Retinal pigment epithelial cell (primary cell): Measurements from ENCODE around the gene TTYH3.

Source experiments
- DNase-seq: peaks from one replicate; pipeline ENCODE4 v3.0.0-alpha.2; 2010; ENCODE audit warnings: low read depth
- H3K4me3 ChIP-seq: 2 replicates; pipeline ENCODE4 v1.5.1; 2011; ENCODE audit warnings: mild to moderate bottlenecking, low read length, control low read depth, moderate library complexity
- TF ChIP-seq, protein P1 (sequence below): conservative IDR thresholded peaks from 2 replicates; pipeline ENCODE4 v1.5.1; 2011; ENCODE audit warnings: low read depth, low read length, control low read depth, inconsistent platforms

The TTYH3 gene

DNA sequence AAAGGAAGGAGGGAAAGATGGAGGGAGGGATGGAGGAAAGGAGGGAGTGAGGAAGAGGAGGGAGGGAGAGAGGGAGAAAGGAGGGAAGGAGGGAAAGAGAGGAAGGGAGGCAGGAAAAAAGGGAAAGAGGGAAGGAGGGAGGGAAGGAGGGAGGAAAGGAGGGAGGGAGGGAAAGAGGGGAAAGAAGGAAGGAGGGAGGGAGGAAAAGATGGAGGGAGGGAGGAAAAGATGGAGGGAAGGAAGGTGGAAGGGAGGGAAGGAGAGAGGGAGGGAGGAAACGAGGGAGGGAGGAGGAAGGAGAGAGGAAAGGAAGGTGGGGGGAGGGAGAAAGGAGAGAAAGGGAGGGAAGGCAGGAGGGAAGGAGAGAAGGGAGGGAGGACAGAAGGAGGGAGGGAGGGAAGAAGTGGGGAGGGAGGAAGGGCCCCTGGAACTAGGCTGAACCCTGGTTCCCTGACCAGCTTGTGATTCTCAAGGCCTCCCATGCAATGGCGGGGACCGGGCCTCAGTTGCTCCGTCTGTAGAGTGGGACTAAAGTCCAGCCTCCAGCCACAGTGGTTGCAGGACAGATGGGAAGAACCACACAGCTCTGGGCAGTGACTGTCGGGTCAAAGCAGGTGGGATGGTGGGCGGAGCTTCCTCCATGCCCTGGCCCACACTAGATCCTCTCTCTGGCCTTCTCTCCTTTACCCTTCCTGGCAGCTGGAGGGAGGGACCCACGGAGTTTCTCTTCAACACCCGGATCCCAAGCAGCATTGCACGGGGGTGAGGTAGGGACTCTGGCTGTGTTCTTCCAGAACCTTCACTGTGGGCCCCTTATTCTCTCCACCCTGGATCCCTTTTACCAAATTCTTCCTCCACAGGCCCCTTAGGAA lies 4.3 kb upstream of the TTYH3 start:
- TF ChIP-seq, protein P1, sequence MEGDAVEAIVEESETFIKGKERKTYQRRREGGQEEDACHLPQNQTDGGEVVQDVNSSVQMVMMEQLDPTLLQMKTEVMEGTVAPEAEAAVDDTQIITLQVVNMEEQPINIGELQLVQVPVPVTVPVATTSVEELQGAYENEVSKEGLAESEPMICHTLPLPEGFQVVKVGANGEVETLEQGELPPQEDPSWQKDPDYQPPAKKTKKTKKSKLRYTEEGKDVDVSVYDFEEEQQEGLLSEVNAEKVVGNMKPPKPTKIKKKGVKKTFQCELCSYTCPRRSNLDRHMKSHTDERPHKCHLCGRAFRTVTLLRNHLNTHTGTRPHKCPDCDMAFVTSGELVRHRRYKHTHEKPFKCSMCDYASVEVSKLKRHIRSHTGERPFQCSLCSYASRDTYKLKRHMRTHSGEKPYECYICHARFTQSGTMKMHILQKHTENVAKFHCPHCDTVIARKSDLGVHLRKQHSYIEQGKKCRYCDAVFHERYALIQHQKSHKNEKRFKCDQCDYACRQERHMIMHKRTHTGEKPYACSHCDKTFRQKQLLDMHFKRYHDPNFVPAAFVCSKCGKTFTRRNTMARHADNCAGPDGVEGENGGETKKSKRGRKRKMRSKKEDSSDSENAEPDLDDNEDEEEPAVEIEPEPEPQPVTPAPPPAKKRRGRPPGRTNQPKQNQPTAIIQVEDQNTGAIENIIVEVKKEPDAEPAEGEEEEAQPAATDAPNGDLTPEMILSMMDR, result no peak
- no peak for DNase-seq
- H3K4me3 ChIP-seq, result no peak overlapping the region

DNA sequence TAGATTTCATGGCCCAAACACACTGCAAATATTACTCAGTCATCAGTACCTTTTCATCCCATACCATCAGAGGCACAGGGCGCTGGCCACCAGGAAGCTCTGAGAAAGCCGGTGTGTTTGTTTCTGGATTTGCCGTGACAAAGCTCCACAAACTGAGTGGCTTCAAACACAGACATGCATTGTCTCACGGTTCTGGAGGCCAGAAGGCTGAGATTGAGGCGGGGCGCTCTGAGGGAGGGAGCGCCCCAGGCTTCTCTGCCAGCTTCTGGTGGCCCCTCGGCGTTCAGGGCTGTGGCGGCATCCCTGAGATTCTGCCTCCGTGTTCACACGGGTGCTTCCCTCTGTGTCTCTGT lies 3.7 kb upstream of the TTYH3 start:
- no peak overlapping the region for H3K4me3 ChIP-seq
- no peak for DNase-seq
- TF ChIP-seq, protein P1, result no peak

DNA sequence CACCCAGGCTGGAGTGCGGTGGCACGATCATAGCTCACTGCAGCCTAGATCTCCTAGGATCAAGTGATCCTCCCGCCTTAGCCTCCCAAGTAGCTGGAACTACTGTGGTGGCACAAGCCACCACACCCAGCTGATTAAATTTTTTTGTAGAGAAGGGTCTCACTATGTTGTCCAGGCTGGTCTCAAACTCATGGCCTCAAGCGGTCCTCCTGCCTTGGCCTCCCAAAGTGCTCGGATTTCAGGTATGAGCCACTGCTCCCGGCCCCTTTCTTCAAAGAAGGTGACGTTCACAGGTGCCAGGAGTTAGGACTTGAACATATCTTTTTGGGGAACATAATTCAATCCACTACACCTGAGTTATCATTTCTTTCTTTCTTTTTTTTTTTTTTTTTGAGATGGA lies 2.9 kb upstream of the TTYH3 start:
- TF ChIP-seq, protein P1, result no peak
- DNase-seq, result no peak
- H3K4me3 ChIP-seq, result no peak overlapping the region

DNA sequence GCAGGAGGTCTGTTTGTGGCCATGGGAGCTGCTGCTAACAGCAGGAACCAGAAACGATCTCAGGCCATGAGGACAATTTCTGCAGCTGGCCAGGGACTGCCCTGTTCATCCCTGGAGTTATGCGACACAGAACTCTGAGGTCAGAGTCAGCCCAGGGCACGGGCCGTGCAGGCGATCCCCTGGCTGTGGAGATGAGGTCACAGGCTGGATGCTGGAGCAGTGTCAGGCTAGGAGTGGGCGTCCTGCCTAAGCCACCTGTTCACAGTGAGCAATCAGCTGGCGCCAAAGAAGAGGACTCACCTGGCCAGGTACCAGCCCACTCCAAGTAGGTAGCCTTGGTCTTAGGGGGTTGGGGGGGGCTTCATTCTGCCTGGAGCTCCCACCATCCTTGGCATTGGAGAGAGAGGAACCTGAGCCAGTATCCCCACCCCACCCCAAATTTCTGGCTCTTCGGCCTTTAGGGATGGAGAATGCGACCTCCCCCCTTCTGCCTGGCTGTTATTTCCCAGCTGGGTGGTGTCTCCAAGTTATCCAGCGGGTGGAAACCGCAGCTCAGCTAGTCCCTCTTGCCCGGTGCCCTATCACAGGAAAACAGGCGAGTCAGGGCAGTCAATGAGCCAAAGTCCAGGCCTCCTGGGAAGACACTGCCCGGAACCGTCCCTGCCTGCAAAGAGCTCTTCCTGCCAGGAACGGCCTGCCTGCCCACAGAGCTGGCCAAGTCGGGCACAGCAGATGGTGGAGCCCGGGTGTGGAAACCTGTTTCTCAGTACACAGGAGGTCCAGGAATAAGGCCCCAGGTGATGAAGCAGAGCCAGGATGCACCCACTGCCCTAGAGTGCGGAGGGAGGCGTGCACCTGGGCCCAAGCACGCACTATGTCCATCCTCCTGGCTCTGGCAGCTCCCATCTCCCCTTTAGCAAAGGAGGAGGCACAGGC lies 1.8 kb upstream of the TTYH3 start:
- DNase-seq, result no peak
- TF ChIP-seq, protein P1, result no peak
- H3K4me3 ChIP-seq, result no peak overlapping the region

DNA sequence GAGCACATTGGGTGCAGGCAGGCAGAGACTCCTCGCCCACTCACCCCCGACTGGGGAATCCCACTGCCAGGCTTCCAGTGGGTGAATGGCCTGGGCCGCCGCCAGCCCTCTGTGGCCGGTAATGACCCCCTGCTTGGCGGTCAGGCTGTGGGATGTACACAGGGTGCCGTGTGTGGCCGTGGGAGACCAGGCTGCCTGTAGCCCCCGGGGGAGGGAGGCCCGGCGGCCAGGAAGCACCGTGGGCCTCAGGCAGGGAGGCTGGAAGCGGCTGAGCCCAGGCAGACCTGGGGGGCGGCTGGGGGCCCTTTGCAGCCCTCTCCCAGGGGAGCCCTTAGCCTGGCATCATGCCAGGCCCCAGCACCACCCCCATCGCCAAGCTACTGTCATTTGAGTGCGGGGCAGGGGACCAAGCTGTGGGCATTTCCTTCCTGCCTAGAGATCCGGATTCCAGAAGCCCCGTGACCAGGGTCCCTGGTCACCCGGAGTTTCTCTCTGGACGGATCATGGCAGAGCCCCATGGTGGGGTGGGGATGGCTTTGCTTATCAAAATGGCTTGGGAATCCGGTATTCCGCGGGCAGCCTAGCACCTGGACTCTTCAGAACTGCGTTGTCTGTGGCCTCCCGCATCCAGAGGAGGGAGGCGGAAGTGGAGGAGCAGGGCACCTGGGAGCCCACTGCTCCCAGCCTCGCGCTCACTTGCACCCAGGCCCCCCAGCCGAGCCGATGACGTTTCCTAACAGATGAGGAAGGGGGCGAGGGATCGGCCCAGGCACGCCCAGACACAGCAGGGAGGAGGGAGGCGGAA lies 1.1 kb downstream of the TTYH3 start:
- TF ChIP-seq, protein P1, result no peak
- no peak for DNase-seq
- peak overlapping the region; percentile 94 for H3K4me3 ChIP-seq

DNA sequence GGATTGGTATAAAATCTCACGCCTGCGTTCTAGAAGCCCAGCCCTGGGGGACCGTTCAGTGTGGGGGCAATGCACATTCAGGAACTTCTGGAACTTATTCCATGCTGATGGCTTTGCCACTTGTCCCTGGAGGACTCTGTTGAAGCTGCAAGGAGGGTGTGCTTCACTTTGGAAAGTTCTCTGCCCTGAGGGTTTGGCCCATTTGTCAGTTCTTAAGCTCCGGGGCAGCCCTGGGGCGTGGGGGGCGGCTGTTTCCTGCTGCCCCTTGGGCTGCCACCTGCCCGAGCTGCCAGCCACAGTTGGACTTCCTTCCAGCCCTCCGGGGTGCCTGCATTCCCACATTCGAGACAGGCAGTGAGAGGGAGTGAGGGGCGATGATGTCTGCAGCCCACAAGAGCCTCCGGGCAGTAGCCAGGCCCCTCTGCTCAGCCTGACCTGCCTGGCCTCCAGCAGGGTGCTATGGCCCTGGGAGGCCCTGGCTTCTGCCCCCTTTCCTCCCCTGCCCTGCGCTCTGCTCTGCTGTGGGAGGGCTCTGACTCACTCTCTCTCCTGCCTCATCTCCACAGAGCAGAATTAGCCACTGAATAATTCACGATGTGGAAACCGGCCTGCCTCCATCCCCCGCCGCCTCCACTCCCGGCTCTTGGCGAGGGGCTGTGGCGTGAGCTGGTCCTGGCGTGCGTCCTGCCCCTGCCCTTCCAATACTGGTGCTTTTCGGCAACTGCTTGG lies 1.9 kb downstream of the TTYH3 start:
- DNase-seq, result no peak
- peak overlapping the region; percentile 94 for H3K4me3 ChIP-seq
- TF ChIP-seq, protein P1, result no peak
